Measurements from ENCODE around the gene IQGAP2.

DNA sequence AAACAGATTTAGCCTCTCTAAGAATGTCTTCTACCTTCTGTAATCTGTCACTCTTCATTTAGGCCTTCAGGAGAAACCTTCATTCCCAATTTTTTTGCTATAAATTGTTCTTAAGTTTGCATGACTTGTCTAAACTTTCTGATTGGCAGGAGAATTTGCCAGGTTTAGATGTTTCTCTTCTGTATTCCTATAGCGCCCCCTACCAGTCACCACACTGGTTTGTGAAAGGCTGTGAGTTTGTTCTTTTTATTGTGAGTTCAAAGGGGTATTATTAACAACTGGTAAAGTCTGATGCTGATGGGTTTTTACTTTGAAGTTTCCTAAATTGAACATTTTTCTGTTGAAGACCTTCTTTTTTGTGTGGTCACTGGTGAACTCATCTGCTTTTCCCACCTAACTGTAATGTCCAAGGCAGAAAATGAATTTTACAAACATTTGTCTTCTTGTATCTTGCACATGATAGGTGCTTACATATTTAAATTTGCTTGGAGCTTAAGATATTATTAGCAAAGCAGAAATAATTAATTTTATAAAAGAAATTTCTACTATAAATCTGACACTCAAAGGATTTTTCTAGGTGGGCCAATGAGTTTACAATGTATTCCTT, 238.5 kb downstream of the IQGAP2 start:
- TF ChIP-seq ZNF274 (IDR thresholded peaks at IDR 0.05; ENCODE audit: low read length) (no peak), ZNF274 (tag by site-specific recombination; IDR thresholded peaks at IDR 0.05; ENCODE audit: borderline replicate concordance) (no peak), OSR2 (tag by site-specific recombination; IDR thresholded peaks at IDR 0.05) (no peak), ZNF23 (tag by site-specific recombination; IDR thresholded peaks at IDR 0.05; ENCODE audit: borderline replicate concordance) (no peak)

Measured in HEK293 (cell line).